Caco-2 (cell line): ENCODE data around the gene GCKR. TPM values are rescaled to one million over a fixed set of nuclear protein-coding genes. Genes with fewer than 3 reads are reported as not detected.

ENCODE experiments used
- BruUV-seq: library from RNA; stranded (reverse); fragments of 400-500 nt; replicated peaks from 2 replicates; lab custom pipeline; 2021; lab: Mats Ljungman, UMichigan
- CTCF ChIA-PET: fragments of 300-600 bp; sonication (Branson Sonifier 250); formaldehyde crosslinking; loops from one replicate; lab custom pipeline; 2022; ENCODE audit warnings: antibody characterized with exemption; lab: Charles Lee
- POLR2A ChIA-PET: fragments of 300-600 bp; sonication (Branson Sonifier 250); formaldehyde crosslinking; loops from one replicate; lab custom pipeline; 2022; ENCODE audit warnings: antibody characterized with exemption; lab: Charles Lee
- DNase-seq, 2 experiments: peaks; one replicate each; pipeline versions ENCODE4 v3.0.0 to v3.0.0-alpha.2; 2020 to 2022
- H3K27me3 ChIP-seq: replicated peaks from 2 replicates; pipeline ENCODE4 v1.6.0; 2011; ENCODE audit warnings: low read length; ENCODE audit not compliant: control insufficient read depth, insufficient read depth
- H3K36me3 ChIP-seq: 2 replicates; pipeline ENCODE4 v1.5.1; 2011; ENCODE audit warnings: low read length; ENCODE audit not compliant: control insufficient read depth, insufficient read depth
- H3K4me1 ChIP-seq: fragments of 250-450 bp; sonication (Bioruptor Pico); 2 replicates; pipeline ENCODE4 v1.5.1; 2020; ENCODE audit warnings: mild to moderate bottlenecking
- H3K4me3 ChIP-seq: 2 replicates; pipeline ENCODE4 v1.5.1; 2011; ENCODE audit warnings: low read depth, mild to moderate bottlenecking, control low read depth, low read length
- H3K9me3 ChIP-seq: fragments of 250-450 bp; sonication (Bioruptor Pico); 2 replicates; pipeline ENCODE4 v1.5.1; 2020; ENCODE audit warnings: mild to moderate bottlenecking, moderate library complexity
- H3K27ac Mint-ChIP-seq: one replicate; pipeline ENCODE4 v1.8.0; 2022; ENCODE audit warnings: mixed read lengths; ENCODE audit not compliant: unreplicated experiment
- H3K27me3 Mint-ChIP-seq: one replicate; pipeline ENCODE4 v1.8.0; 2022; ENCODE audit warnings: mixed read lengths; ENCODE audit not compliant: insufficient read depth, unreplicated experiment
- H3K36me3 Mint-ChIP-seq: one replicate; pipeline ENCODE4 v1.8.0; 2022; ENCODE audit warnings: mild to moderate bottlenecking, mixed read lengths; ENCODE audit not compliant: insufficient read depth, unreplicated experiment
- H3K4me1 Mint-ChIP-seq: one replicate; pipeline ENCODE4 v1.8.0; 2022; ENCODE audit warnings: low read depth, mixed read lengths; ENCODE audit not compliant: unreplicated experiment
- H3K4me3 Mint-ChIP-seq: one replicate; pipeline ENCODE4 v1.8.0; 2022; ENCODE audit warnings: mild to moderate bottlenecking, moderate library complexity, mixed read lengths; ENCODE audit not compliant: unreplicated experiment
- H3K9me3 Mint-ChIP-seq: one replicate; pipeline ENCODE4 v1.8.0; 2022; ENCODE audit warnings: mixed read lengths; ENCODE audit not compliant: unreplicated experiment
- intact Hi-C: fragments of 100-400 bp; cut with micrococcal nuclease; formaldehyde crosslinking; loops from one replicate; pipeline ENCODE4 v1.10.0; 2022; ENCODE audit not compliant: unreplicated experiment
- total RNA-seq: library from RNA; stranded (reverse); gene quantifications from 2 replicates; pipeline ENCODE4 v1.2.3, GENCODE V29; 2022
- TF ChIP-seq, protein P1 (sequence below), 2 experiments: fragments of 200-600 bp in 1 of 2; IDR thresholded peaks; 1 replicate in 1 of 2; 2 replicates in 1 of 2; pipeline versions ENCODE4 v1.5.1 to v1.8.0; 2011 to 2022; ENCODE audit warnings: antibody characterized with exemption in 1 of 2, control low read depth in 1 of 2, inconsistent platforms in 1 of 2, low read depth in 1 of 2, low read length in 1 of 2, mild to moderate bottlenecking in 1 of 2, moderate library complexity in 1 of 2; ENCODE audit not compliant: insufficient read depth in 1 of 2, severe bottlenecking in 1 of 2, unreplicated experiment in 1 of 2

Gene GCKR
- total RNA-seq, 1 experiment from 2014 or later: not detected

DNA sequence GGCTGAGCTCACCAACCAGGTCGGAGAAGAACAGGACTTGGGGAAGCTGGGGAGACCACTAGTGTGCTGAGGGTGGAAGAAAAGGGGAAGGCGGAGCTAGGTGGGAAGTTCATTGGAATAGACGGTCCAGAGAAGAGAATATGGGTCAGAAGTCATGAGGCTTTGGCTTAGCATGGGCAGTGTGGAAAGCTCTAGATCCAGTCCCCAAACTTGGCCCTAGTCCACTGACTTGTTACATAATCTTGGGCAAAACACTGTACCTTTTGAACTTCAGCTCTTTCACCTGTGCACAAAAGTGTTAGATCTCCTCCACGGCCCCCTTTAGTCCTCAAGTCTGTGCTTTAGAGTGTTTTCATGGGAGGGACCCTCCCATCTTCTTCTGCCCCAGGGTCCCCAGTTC, 10.7 kb downstream of the GCKR start:
- H3K9me3 ChIP-seq: no peaks in the 10 kb centered on the region
- ChIA-PET POLR2A (no interaction called here), CTCF (no interaction called here)
- Mint-ChIP-seq H3K9me3 (no peaks in the 10 kb centered on the region), H3K27me3 (no peaks in the 10 kb centered on the region), H3K36me3 (no peaks in the 10 kb centered on the region), H3K27ac (no peak overlapping the region), H3K4me1 (no peaks in the 10 kb centered on the region), H3K4me3 (no peak overlapping the region)
- TF ChIP-seq, protein P1, sequence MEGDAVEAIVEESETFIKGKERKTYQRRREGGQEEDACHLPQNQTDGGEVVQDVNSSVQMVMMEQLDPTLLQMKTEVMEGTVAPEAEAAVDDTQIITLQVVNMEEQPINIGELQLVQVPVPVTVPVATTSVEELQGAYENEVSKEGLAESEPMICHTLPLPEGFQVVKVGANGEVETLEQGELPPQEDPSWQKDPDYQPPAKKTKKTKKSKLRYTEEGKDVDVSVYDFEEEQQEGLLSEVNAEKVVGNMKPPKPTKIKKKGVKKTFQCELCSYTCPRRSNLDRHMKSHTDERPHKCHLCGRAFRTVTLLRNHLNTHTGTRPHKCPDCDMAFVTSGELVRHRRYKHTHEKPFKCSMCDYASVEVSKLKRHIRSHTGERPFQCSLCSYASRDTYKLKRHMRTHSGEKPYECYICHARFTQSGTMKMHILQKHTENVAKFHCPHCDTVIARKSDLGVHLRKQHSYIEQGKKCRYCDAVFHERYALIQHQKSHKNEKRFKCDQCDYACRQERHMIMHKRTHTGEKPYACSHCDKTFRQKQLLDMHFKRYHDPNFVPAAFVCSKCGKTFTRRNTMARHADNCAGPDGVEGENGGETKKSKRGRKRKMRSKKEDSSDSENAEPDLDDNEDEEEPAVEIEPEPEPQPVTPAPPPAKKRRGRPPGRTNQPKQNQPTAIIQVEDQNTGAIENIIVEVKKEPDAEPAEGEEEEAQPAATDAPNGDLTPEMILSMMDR (IDR thresholded peaks at IDR 0.05; ENCODE audit: insufficient read depth in 1 of 2, low read depth in 1 of 2, low read length in 1 of 2, severe bottlenecking in 1 of 2, unreplicated experiment in 1 of 2): no peak
- H3K27me3 ChIP-seq: no peaks in the 10 kb centered on the region
- no TSS peak for BruUV-seq
- intact Hi-C loops: no loop called here
- no peak overlapping the region for H3K4me3 ChIP-seq
- no peaks in the 10 kb centered on the region for H3K4me1 ChIP-seq
- no peak for DNase-seq
- H3K36me3 ChIP-seq: no peaks in the 10 kb centered on the region

- POLR2A ChIA-PET: no interaction called here
- CTCF ChIA-PET: no interaction called here
- Histone ChIP-seq H3K27me3 (no peaks in the 10 kb centered on the region), H3K36me3 (no peaks in the 10 kb centered on the region), H3K4me3 (no peak overlapping the region), H3K9me3 (no peaks in the 10 kb centered on the region), H3K4me1 (no peaks in the 10 kb centered on the region)
- no peaks in the 10 kb centered on the region for H3K4me1 Mint-ChIP-seq
- intact Hi-C loops: no loop called here
- H3K4me3 Mint-ChIP-seq: no peak overlapping the region
- TF ChIP-seq, protein P1 (IDR thresholded peaks at IDR 0.05; ENCODE audit: insufficient read depth in 1 of 2, low read depth in 1 of 2, low read length in 1 of 2, severe bottlenecking in 1 of 2, unreplicated experiment in 1 of 2): no peak
- H3K27ac Mint-ChIP-seq: no peak overlapping the region
- no peak for DNase-seq
- H3K36me3 Mint-ChIP-seq: no peaks in the 10 kb centered on the region
- H3K9me3 Mint-ChIP-seq: no peaks in the 10 kb centered on the region
- no peaks in the 10 kb centered on the region for H3K27me3 Mint-ChIP-seq
- BruUV-seq: no TSS peak
These were observed 12.7 kb downstream of the GCKR start for GRCh38 chr2:27509326-27509725.

- no TSS peak for BruUV-seq
- no peaks in the 10 kb centered on the region for H3K27me3 Mint-ChIP-seq
- H3K27me3 ChIP-seq: no peaks in the 10 kb centered on the region; the same call in 1 of the 2 replicates
These were observed 21.6 kb downstream of the GCKR start for GRCh38 chr2:27518113-27518781.

More at GRCh38 chr2:27518113-27518781, 21.6 kb downstream of the GCKR start:
- intact Hi-C loops: no loop called here
- CTCF ChIA-PET: interaction anchor here (0.6 kb wide), 1 partner anchor 75 kb away, joined by 3 read pairs; no protein-coding TSS in a partner anchor
- Histone ChIP-seq H3K36me3 (no peaks in the 10 kb centered on the region), H3K9me3 (no peaks in the 10 kb centered on the region), H3K4me1 (no peaks in the 10 kb centered on the region), H3K4me3 (no peak overlapping the region)
- no peak overlapping the region for H3K27ac Mint-ChIP-seq
- TF ChIP-seq, protein P1 (IDR thresholded peaks at IDR 0.05; ENCODE audit: insufficient read depth in 1 of 2, low read depth in 1 of 2, low read length in 1 of 2, severe bottlenecking in 1 of 2, unreplicated experiment in 1 of 2): no peak
- H3K9me3 Mint-ChIP-seq: no peaks in the 10 kb centered on the region
- no peaks in the 10 kb centered on the region for H3K4me1 Mint-ChIP-seq
- POLR2A ChIA-PET: no interaction called here
- no peaks in the 10 kb centered on the region for H3K36me3 Mint-ChIP-seq
- H3K4me3 Mint-ChIP-seq: no peak overlapping the region
- no peak for DNase-seq
